HEK293 (cell line): ENCODE results near the gene TIGIT.

ENCODE experiments used
- ATF2 ChIP-seq: fragments of 450-650 bp; formaldehyde crosslinking; IDR thresholded peaks from 2 replicates; pipeline ENCODE4 v1.5.1; 2016; ENCODE audit warnings: missing biosample characterization, missing genetic modification characterization, low read depth
- CTCF ChIP-seq: fragments of 450-650 bp; formaldehyde crosslinking; IDR thresholded peaks from 2 replicates; pipeline ENCODE4 v1.5.1; 2016; ENCODE audit warnings: missing biosample characterization, missing genetic modification characterization
- ELK4 ChIP-seq: IDR thresholded peaks from 2 replicates; pipeline ENCODE4 v1.6.1; 2011; ENCODE audit warnings: mild to moderate bottlenecking, low read depth, low read length, borderline replicate concordance
- HOXC10 ChIP-seq: sonication (generic); formaldehyde crosslinking; IDR thresholded peaks from 2 replicates; pipeline ENCODE4 v1.8.1; 2023; ENCODE audit warnings: mild to moderate bottlenecking, missing genetic modification reagents
- REST ChIP-seq: fragments of 450-650 bp; formaldehyde crosslinking; IDR thresholded peaks from 2 replicates; pipeline ENCODE4 v1.5.1; 2016; ENCODE audit warnings: missing biosample characterization, missing genetic modification characterization
- ZNF112 ChIP-seq: fragments of 450-650 bp; formaldehyde crosslinking; IDR thresholded peaks from 2 replicates; pipeline ENCODE4 v1.5.0; 2017; ENCODE audit warnings: missing biosample characterization, missing genetic modification characterization
- ZNF121 ChIP-seq: fragments of 450-650 bp; formaldehyde crosslinking; IDR thresholded peaks from 2 replicates; pipeline ENCODE4 v1.5.1; 2016; ENCODE audit warnings: missing biosample characterization, missing genetic modification characterization
- ZNF23 ChIP-seq: fragments of 450-650 bp; formaldehyde crosslinking; IDR thresholded peaks from 2 replicates; pipeline ENCODE4 v1.5.1; 2016; ENCODE audit warnings: missing biosample characterization, missing genetic modification characterization, borderline replicate concordance
- ZNF324 ChIP-seq: fragments of 450-650 bp; formaldehyde crosslinking; IDR thresholded peaks from 2 replicates; pipeline ENCODE4 v1.5.1; 2016; ENCODE audit warnings: missing biosample characterization, missing genetic modification characterization
- ZNF350 ChIP-seq: fragments of 450-650 bp; formaldehyde crosslinking; IDR thresholded peaks from 2 replicates; pipeline ENCODE4 v1.5.0; 2017; ENCODE audit warnings: missing biosample characterization, mild to moderate bottlenecking, missing genetic modification characterization
- ZSCAN18 ChIP-seq: fragments of 450-650 bp; formaldehyde crosslinking; IDR thresholded peaks from 2 replicates; pipeline ENCODE4 v1.5.1; 2016; ENCODE audit warnings: missing biosample characterization, missing genetic modification characterization

GRCh38 chr3:114323546-114324254, 29.9 kb downstream of the TIGIT start:
- no peak for TF ChIP-seq ELK4
- TF ChIP-seq CTCF (tag by site-specific recombination): no peak
- no peak for TF ChIP-seq ZNF121
- TF ChIP-seq ZNF112 (tag by site-specific recombination): no peak
- TF ChIP-seq REST: no peak
- no peak for TF ChIP-seq ATF2 (tag by site-specific recombination)
- no peak for TF ChIP-seq ZNF23 (tag by site-specific recombination)
- TF ChIP-seq ZNF350 (tag by site-specific recombination): no peak
- no peak for TF ChIP-seq HOXC10
- TF ChIP-seq ZNF324: no peak
- TF ChIP-seq ZSCAN18 (tag by site-specific recombination): no peak
